Measurements from ENCODE around the gene HK1.

GRCh38 chr10:69428165-69428564 is 149.9 kb downstream of the HK1 start:
- TF ChIP-seq EZH2 (optimal IDR thresholded peaks at IDR 0.05; ENCODE audit: low read depth, low read length): no peak
- TF ChIP-seq CTCF (IDR thresholded peaks at IDR 0.05; ENCODE audit: low read length): no peak
- no peak for TF ChIP-seq EZH2phosphoT487 (IDR thresholded peaks at IDR 0.05; ENCODE audit: low read length)

Measured in MM.1S (cell line).